ENCODE results near the gene GNE. TPM values are rescaled to one million over a fixed set of nuclear protein-coding genes. Genes with fewer than 3 reads are reported as not detected.

GNE gene
- total and polyA plus RNA-seq, 2 of the 13 experiments (the other 11 are each of a cell fraction or from before 2014, with no cell fraction given) = 16.1 to 24.1 TPM

DNA sequence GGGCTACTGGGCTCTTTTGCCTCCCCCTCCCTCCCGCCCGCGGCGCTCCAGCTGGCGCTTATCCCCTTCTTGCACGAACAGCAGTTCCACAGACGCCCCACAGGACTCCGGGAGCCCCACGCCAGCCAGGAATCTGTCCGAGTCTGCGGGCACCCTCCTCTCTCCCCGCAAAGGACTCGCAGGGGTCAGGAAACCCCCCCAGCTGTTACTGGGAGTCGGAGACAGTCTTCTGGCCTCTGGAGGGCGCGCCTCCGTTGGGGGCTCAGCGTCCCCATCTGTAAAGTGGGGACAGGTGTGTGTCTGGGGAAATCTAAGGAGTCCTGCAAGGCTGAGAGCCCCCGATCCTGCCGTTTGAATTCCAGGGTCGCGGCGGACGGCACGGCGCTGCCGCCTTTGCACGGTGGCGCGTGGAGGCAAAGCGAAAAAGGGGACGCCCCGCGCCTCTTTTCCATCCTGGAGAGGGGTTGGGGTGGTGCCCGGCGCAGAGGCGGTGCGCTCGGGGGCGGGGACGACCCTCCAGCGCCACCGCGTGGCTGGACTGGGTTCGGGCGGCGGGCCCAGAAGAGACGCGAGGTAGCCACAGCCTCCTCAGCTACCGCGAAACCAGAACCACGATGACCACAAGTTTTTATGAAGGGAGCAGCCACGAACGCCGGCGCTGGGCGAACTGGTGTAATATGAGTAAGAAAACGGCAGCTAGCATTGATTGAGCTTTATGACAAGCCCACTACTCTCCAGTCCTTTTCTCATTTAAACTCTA lies 91.9 kb downstream of the GNE start:
- Histone ChIP-seq H3K9me3 (ENCODE audit: low read length) (no peaks in the 10 kb centered on the region), H4K20me1 (ENCODE audit: insufficient read depth, low read length) (no peaks in the 10 kb centered on the region), H3K79me2 (ENCODE audit: insufficient read depth, low read length) (no peaks in the 10 kb centered on the region), H3K4me3 (replicated peaks in 1 of 3; ENCODE audit: insufficient read depth in 1 of 3, low read depth in 2 of 3, low read length in 3 of 3) (peak overlapping the region in 1 of 3 experiments; percentile 54; a peak in 3 of 6 replicates), H3K4me2 (ENCODE audit: low read depth, low read length) (peak overlapping the region; percentile 73), H3K27me3 (ENCODE audit: control insufficient read depth in 1 of 2, insufficient read depth in 2 of 2, low read length in 2 of 2) (peaks cover 6 to 40% of the 10 kb centered on the region in 2 experiments; a peak in 4 of 5 replicates), H3K36me3 (replicated peaks in 1 of 2; ENCODE audit: control insufficient read depth in 1 of 2, insufficient read depth in 2 of 2, low read length in 2 of 2) (no peaks in the 10 kb centered on the region), H3K4me1 (ENCODE audit: insufficient read depth, low read length) (peaks cover 9% of the 10 kb centered on the region; the same call in 1 of the 2 replicates), H3K27ac (ENCODE audit: extremely low read length, insufficient read depth, low read length) (no peak overlapping the region), H2AFZ (ENCODE audit: low read length) (no peak overlapping the region), H3K9ac (ENCODE audit: insufficient read depth, low read depth, low read length) (no peak overlapping the region)
- no TSS peak for BruUV-seq (replicated peaks)
- POLR2A ChIA-PET = no interaction called here
- ATAC-seq (peak; percentile 94), FAIRE-seq (no peak), DNase-seq (ENCODE audit: low spot score) (peak; percentile 57)
- in situ Hi-C loops (cut with HindIII; ENCODE audit: extremely low pct_ligation_motif_present, low pct_unique_long_range_greater_than_20kb) = loop anchor here (5.0 kb wide), 1 partner anchor 64 kb away; no protein-coding TSS in a partner anchor
- WGBS (ENCODE audit: low lambda C conversion rate) = 18% methylated on average over 22 of the region's 58 CpGs
- intact Hi-C loops (cut with micrococcal nuclease; ENCODE audit: unreplicated experiment) = loop anchor here (1.0 to 5.0 kb wide), 3 partner anchors 63 to 209 kb away; partner anchors contain the start of gene OR2S2
- CTCF ChIA-PET (ENCODE audit: low intra/inter-chr PET ratio, low total read pairs) = interaction anchor here (0.6 to 3.8 kb wide), 3 partner anchors 63 to 211 kb away, joined by 3 to 40 read pairs (median 13); no protein-coding TSS in a partner anchor
- TF ChIP-seq ATAD3A (CRISPR knock-in tag; IDR thresholded peaks at IDR 0.05) (no peak), RCOR2 (CRISPR knock-in tag; IDR thresholded peaks at IDR 0.05) (no peak), NR2C2 (CRISPR knock-in tag; IDR thresholded peaks at IDR 0.05; ENCODE audit: borderline replicate concordance) (no peak), NONO (IDR thresholded peaks at IDR 0.05) (no peak), NONO (CRISPR knock-in tag; conservative IDR thresholded peaks at IDR 0.05) (no peak), KMT2A (CRISPR knock-in tag; IDR thresholded peaks at IDR 0.05) (no peak), ZNF569 (CRISPR knock-in tag; IDR thresholded peaks at IDR 0.05; ENCODE audit: borderline replicate concordance) (no peak), KAT2B (IDR thresholded peaks at IDR 0.05; ENCODE audit: borderline replicate concordance, low read depth, low read length) (no peak), MBD4 (IDR thresholded peaks at IDR 0.05; ENCODE audit: borderline replicate concordance, low read length) (no peak), ZNF781 (CRISPR knock-in tag; IDR thresholded peaks at IDR 0.05; ENCODE audit: borderline replicate concordance, not compliant biosample characterization) (no peak), SP2 (CRISPR knock-in tag; IDR thresholded peaks at IDR 0.05) (no peak), ZSCAN29 (CRISPR knock-in tag; conservative IDR thresholded peaks at IDR 0.05) (no peak), TBL1XR1 (IDR thresholded peaks at IDR 0.05; ENCODE audit: borderline replicate concordance, low read length, partially characterized antibody) (no peak), ZNF616 (CRISPR knock-in tag; IDR thresholded peaks at IDR 0.05; ENCODE audit: low read depth) (no peak), TBX2 (CRISPR knock-in tag; IDR thresholded peaks at IDR 0.05; ENCODE audit: borderline replicate concordance) (no peak), ZNF234 (CRISPR knock-in tag; conservative IDR thresholded peaks at IDR 0.05) (no peak), ZKSCAN1 (IDR thresholded peaks at IDR 0.05; ENCODE audit: low read length) (no peak)
- TF ChIP-seq, protein P1, sequence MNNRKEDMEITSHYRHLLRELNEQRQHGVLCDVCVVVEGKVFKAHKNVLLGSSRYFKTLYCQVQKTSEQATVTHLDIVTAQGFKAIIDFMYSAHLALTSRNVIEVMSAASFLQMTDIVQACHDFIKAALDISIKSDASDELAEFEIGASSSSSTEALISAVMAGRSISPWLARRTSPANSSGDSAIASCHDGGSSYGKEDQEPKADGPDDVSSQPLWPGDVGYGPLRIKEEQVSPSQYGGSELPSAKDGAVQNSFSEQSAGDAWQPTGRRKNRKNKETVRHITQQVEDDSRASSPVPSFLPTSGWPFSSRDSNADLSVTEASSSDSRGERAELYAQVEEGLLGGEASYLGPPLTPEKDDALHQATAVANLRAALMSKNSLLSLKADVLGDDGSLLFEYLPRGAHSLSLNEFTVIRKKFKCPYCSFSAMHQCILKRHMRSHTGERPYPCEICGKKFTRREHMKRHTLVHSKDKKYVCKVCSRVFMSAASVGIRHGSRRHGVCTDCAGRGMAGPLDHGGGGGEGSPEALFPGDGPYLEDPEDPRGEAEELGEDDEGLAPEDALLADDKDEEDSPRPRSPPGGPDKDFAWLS (CRISPR knock-in tag; IDR thresholded peaks at IDR 0.05; ENCODE audit: borderline replicate concordance) = no peak
- TF ChIP-seq, protein P2, sequence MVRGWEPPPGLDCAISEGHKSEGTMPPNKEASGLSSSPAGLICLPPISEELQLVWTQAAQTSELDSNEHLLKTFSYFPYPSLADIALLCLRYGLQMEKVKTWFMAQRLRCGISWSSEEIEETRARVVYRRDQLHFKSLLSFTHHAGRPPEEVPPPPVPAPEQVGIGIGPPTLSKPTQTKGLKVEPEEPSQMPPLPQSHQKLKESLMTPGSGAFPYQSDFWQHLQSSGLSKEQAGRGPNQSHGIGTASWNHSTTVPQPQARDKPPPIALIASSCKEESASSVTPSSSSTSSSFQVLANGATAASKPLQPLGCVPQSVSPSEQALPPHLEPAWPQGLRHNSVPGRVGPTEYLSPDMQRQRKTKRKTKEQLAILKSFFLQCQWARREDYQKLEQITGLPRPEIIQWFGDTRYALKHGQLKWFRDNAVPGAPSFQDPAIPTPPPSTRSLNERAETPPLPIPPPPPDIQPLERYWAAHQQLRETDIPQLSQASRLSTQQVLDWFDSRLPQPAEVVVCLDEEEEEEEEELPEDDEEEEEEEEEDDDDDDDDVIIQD (CRISPR knock-in tag; IDR thresholded peaks at IDR 0.05; ENCODE audit: low read depth) = no peak
- TF ChIP-seq, protein P3, sequence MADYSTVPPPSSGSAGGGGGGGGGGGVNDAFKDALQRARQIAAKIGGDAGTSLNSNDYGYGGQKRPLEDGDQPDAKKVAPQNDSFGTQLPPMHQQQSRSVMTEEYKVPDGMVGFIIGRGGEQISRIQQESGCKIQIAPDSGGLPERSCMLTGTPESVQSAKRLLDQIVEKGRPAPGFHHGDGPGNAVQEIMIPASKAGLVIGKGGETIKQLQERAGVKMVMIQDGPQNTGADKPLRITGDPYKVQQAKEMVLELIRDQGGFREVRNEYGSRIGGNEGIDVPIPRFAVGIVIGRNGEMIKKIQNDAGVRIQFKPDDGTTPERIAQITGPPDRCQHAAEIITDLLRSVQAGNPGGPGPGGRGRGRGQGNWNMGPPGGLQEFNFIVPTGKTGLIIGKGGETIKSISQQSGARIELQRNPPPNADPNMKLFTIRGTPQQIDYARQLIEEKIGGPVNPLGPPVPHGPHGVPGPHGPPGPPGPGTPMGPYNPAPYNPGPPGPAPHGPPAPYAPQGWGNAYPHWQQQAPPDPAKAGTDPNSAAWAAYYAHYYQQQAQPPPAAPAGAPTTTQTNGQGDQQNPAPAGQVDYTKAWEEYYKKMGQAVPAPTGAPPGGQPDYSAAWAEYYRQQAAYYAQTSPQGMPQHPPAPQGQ (CRISPR knock-in tag; IDR thresholded peaks at IDR 0.05; ENCODE audit: borderline replicate concordance) = no peak
